Epithelial cell of proximal tubule (primary cell): ENCODE data around the gene NALF2. TPM values are rescaled to one million over a fixed set of nuclear protein-coding genes. Genes with fewer than 3 reads are reported as not detected.

Experiments
- DNase-seq: peaks from one replicate; pipeline ENCODE4 v3.0.0-alpha.2; 2011; ENCODE audit warnings: low read depth
- H3K4me3 ChIP-seq: 2 replicates; pipeline ENCODE4 v1.5.1; 2011; ENCODE audit warnings: low read depth, mild to moderate bottlenecking, low read length
- total RNA-seq: library from RNA; depleted of rRNA; stranded (reverse); fragments of >200 nt; gene quantifications from 2 replicates; pipeline ENCODE4 v1.2.3, GENCODE V29; 2015
- TF ChIP-seq, protein P1 (sequence below): conservative IDR thresholded peaks from 2 replicates; pipeline ENCODE4 v1.5.1; 2012; ENCODE audit warnings: low read depth, mild to moderate bottlenecking, low read length

Gene NALF2
- total RNA-seq, 1 donor from 2014 or later, result 0.58 TPM

DNA sequence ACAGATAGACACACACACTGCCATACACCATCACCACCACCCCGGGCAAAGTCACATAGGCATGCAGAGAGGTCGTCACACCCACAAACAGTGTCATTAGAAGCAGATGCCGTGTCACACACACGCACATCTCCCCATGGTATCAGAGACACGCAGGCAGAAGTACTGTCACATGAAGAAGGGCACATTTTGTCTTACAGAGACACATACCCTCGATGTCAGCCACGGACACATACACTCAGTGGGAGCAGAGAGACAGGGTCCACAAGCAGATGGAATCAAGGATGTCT, 3.3 kb downstream of the NALF2 start:
- no peak for DNase-seq
- no peak overlapping the region for H3K4me3 ChIP-seq
- TF ChIP-seq, protein P1, sequence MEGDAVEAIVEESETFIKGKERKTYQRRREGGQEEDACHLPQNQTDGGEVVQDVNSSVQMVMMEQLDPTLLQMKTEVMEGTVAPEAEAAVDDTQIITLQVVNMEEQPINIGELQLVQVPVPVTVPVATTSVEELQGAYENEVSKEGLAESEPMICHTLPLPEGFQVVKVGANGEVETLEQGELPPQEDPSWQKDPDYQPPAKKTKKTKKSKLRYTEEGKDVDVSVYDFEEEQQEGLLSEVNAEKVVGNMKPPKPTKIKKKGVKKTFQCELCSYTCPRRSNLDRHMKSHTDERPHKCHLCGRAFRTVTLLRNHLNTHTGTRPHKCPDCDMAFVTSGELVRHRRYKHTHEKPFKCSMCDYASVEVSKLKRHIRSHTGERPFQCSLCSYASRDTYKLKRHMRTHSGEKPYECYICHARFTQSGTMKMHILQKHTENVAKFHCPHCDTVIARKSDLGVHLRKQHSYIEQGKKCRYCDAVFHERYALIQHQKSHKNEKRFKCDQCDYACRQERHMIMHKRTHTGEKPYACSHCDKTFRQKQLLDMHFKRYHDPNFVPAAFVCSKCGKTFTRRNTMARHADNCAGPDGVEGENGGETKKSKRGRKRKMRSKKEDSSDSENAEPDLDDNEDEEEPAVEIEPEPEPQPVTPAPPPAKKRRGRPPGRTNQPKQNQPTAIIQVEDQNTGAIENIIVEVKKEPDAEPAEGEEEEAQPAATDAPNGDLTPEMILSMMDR, result no peak

DNA sequence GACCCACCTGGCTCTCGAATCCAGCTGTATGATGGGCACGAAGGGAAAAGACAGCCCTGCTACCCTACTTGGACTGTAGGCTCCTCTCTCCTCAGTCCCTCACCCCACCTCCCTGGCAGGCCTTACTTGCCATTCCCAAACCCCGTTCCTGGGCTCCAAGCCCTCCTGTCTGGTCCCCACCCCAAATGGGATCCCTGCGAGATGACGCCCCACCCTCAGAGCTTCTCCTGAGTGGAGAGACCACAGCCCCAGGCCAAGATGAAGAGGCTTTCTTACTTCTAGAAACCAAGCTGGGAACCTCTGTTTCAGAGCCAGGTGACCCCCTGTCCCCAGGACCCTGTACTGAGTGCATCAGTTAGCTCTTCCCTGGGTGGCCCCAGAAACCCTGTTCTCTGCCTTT, 4.5 kb downstream of the NALF2 start:
- no peak overlapping the region for H3K4me3 ChIP-seq
- TF ChIP-seq, protein P1, result no peak
- DNase-seq, result no peak

DNA sequence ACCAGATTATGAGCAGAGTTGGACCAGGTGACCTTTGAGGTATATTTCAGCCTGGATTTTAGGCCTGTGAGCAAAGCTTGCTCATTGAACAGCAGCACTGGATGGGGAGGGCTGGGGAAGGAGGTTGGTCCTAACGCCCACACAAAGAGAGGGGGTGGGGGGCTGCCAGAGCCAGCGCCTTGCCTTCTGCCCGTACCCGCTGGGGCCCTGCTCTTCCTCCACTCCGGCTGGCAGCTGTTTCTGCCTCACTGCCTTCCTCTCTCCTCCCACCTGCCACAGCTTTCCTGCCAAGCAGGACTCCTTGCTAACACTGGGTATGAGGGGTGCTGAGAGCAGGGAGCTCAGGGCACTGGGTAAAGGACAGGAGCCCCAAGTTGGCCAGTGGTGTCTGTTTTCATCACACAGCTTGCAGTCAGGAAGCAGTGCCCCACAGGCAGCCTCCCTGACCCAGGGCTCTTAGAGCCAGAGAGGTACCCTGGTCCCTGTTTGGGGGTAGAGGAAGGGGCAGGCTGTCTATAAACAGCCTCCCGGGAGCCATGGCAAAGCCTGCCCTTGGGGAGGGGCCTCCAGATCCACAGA, 6.1 kb downstream of the NALF2 start:
- TF ChIP-seq, protein P1, result no peak
- no peak for DNase-seq
- H3K4me3 ChIP-seq, result no peak overlapping the region

DNA sequence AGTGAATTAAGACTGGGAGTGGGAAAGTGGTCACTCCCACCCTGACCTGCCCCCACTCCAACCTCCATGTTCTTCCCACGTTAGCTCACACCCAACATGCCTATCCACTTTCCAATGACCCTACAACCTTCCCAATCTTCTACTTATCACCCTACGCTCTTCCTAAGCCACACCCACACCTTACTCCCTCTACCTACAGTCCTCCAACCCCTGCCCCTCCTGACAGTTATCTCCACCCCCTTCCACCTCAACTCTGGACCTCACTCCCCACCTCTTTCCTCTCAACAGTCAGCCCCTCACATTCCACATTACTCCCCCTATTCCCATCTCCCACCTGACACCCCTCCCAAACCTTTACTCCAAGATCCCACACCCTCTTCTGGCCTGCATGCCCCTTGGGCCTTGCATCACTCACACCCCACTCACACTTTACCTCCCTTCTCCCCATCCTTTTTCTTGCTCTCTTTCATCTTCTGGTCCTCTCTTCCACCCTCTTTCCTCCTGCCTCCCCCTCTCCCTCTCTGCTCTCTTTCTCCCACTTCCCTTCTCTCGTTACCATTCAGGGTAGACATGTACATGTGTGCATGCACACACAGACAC, 6.9 kb downstream of the NALF2 start:
- no peak for DNase-seq
- TF ChIP-seq, protein P1, result no peak
- no peak overlapping the region for H3K4me3 ChIP-seq

DNA sequence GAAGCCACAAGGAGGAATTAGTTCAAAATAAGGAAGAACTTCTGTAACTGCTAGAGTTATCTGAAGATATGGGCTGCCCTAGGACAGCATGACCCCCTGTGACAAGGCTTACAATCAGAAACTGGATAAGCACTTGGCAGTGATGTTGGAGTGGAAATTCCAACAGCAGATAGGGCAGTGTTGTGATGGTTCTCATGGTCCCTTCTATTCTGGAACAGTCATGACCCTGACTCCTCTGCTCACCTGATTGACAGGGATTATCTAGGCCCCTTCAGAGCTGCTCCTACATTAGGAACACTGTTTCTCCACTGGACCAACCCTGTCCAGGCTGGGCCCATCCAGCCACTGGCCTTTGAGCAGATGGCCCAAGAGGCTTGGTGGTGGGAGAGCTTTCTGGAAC, 17.9 kb downstream of the NALF2 start:
- TF ChIP-seq, protein P1, result no peak
- DNase-seq, result no peak
- H3K4me3 ChIP-seq, result no peak overlapping the region

DNA sequence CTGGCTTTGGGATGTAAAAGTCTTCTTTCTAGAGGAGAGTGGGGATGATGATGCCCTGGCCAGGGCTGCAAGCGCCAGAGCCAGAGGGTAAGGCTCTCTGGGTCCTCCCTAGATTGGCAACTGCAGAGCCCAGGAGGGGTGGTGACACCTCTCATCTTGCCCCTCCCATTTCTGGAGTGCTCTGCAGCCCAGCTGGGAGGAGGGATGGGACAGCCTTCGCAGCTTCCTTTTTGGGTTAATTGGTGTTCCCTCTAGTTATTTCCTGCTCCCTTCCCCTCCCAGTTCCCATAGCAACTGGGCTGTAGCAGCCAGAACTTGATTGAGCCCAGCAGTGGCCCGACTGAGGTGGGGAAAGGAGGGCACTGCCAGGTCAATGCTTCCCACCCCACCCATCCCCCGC, 19.2 kb downstream of the NALF2 start:
- H3K4me3 ChIP-seq, result no peak overlapping the region
- TF ChIP-seq, protein P1, result no peak
- DNase-seq, result no peak

DNA sequence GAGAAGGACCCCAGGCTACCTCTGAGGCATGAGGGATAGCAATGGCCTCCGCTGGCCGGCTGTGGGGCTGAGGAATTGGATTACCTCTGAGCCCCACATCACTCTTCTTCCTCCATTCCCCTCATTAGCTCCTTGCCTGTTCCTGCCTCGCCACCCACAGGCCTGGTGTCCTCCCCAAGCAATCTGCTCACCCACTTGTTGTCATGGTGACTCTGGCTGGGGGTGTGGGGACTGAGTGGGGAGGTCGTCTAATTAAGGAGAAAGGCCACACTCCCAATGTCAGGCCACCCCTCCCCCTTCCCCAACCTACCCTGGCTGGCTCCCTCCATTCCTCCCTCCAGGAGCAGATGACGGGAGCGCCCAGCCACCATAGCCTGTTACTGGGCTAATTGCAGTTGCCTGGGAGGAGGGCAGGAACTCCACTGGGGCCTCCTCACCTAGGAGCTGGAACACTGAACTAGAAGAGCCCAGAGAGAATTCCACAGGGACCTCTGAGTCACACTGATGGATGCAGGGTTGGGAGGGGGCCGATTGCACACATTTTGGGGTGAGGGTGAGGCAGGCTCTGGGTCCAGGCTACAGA, 20.7 kb downstream of the NALF2 start:
- TF ChIP-seq, protein P1, result no peak
- no peak for DNase-seq
- H3K4me3 ChIP-seq, result no peak overlapping the region
